H1 (cell line): ENCODE measurements around the gene TAS1R3. TPM values are rescaled to one million over a fixed set of nuclear protein-coding genes. Genes with fewer than 3 reads are reported as not detected.

Source experiments
- CBX8 ChIP-seq: fragments of 300-800, 300-1000 bp; sonication (generic); IDR thresholded peaks from 2 replicates; pipeline ENCODE4 v1.7.1; 2016; ENCODE audit warnings: low read depth, low read length, borderline replicate concordance
- CHD1 ChIP-seq: IDR thresholded peaks from 2 replicates; pipeline ENCODE4 v1.6.1; 2012; ENCODE audit warnings: low read depth, low read length, improper control_type of control experiment
- CHD7 ChIP-seq: fragments of 300-600 bp; sonication (generic); IDR thresholded peaks from 2 replicates; pipeline ENCODE4 v1.7.1; 2012; ENCODE audit warnings: low read length, moderate library complexity, mild to moderate bottlenecking, inconsistent platforms; ENCODE audit not compliant: insufficient replicate concordance
- EP300 ChIP-seq, 2 experiments: IDR thresholded peaks; 1 replicate in 1 of 2; 2 replicates in 1 of 2; pipeline ENCODE4 v1.6.1; 2011 to 2012; ENCODE audit warnings: low read depth in 2 of 2, low read length in 2 of 2, mild to moderate bottlenecking in 2 of 2, borderline replicate concordance in 1 of 2, inconsistent platforms in 1 of 2, moderate library complexity in 1 of 2
- GTF2F1 ChIP-seq: IDR thresholded peaks from 2 replicates; pipeline ENCODE4 v1.6.1; 2012; ENCODE audit warnings: low read depth, low read length, improper control_type of control experiment, borderline replicate concordance
- POLR2AphosphoS5 ChIP-seq: IDR thresholded peaks from 2 replicates; pipeline ENCODE4 v1.6.1; 2011; ENCODE audit warnings: low read depth, low read length
- RXRA ChIP-seq: IDR thresholded peaks from 2 replicates; pipeline ENCODE4 v1.6.1; 2011; ENCODE audit warnings: low read depth, mild to moderate bottlenecking, low read length, moderate library complexity; ENCODE audit not compliant: insufficient read depth
- SIRT6 ChIP-seq: IDR thresholded peaks from one replicate; pipeline ENCODE4 v1.7.1; 2012; ENCODE audit warnings: low read length, inconsistent platforms
- TAF1 ChIP-seq: IDR thresholded peaks from 2 replicates; pipeline ENCODE4 v1.6.1; 2011; ENCODE audit warnings: mild to moderate bottlenecking, low read depth, low read length
- polyA plus RNA-seq, 7 experiments: library from polyadenylated mRNA; depleted of rRNA in 3 of 7; stranded (reverse) in 5 of 7; unstranded in 2 of 7; fragments of >200 nt in 5 of 7; fragments of 200-250 nt in 2 of 7; gene quantifications; 1 replicate in 5 of 7; 2 replicates in 1 of 7; 4 replicates in 1 of 7; pipeline versions ENCODE4 v1.2.1 to v1.2.3, GENCODE V29; 2011 to 2013; ENCODE audit warnings: missing spikeins in 2 of 7, mixed read lengths in 2 of 7
- total RNA-seq: library from RNA; stranded (reverse); fragmentation: NEBNext Ultra II Directional; extraction: Animal tissue kit (Norgen Biotek cat#: 25700); gene quantifications from 2 replicates; pipeline ENCODE4 v1.2.1, GENCODE V29; 2021

Gene TAS1R3
- total and polyA plus RNA-seq, 2 of the 8 experiments (the other 6 are each of a cell fraction or from before 2014, with no cell fraction given), result 0.03 to 0.19 TPM

- TF ChIP-seq CHD7 (no peak), GTF2F1 (no peak), SIRT6 (no peak), RXRA (no peak), CBX8 (no peak), EP300 (IDR thresholded peaks at IDR 0.05; ENCODE audit: borderline replicate concordance in 1 of 2, low read depth in 2 of 2, low read length in 2 of 2) (no peak), POLR2AphosphoS5 (no peak), CHD1 (no peak), TAF1 (no peak)
These were observed 30.3 kb downstream of the TAS1R3 start (continued) for GRCh38 chr1:1361233-1361981.
